NCI-H128 (cell line): Measurements from ENCODE around the gene UIMC1.

ENCODE experiments used
- DNase-seq: peaks from one replicate; lab custom pipeline; 2025; ENCODE audit not compliant: unreplicated experiment; lab: John Stamatoyannopoulos, UW

Gene UIMC1

DNA sequence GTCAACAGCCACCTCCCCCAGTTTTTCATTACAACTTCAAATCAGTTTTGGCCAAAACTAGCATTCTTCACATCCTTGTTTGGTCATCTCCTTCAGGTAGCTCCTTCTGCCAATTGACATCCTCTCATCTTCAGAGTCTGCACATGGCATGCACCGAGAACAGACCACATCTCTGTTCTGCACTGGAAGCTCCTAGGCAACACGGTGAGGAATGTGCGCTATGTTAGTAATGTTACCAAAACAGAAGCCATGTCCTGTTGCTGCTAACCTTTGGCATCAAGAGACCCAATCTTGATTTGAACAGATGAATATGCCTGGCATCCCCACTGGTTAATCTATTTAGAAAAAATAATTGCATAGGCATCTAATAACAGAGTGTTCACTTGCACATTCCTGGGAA, 102.3 kb downstream of the UIMC1 start:
- no peak for DNase-seq

DNA sequence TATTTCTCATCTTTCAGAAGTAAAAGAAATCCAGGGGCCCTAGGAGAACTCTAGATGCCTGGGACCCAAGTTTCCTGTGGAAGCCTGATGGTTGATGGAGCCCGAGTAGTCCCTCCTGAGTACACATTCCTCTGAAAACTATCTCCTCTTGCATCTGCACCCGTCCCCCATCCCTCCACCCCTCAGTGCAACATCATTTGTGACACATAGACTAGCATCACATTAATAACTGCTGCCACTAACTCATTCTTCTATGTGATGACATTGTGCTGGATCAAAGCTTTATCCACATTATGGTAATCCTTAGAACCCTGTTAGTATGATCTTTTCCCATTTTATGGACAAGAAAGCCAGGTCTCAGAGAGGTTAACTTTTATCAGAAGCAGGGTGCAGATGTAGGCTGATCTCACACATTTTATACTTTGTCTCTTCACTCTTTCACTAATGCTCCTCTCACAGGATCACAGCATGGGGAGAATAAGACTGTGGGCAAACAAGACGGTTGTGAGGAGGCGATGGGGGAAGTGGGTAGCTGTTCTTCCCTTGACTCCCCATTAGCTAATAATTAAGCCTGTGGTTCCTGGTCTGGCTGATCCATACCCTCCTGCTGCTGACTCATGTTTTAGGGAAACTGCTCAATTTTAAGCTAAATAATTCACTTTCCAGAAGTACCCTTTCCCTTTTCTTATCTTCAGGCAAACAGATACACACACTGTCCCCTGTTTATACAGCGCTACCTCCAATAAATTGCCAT, 103.5 kb downstream of the UIMC1 start:
- no peak for DNase-seq

DNA sequence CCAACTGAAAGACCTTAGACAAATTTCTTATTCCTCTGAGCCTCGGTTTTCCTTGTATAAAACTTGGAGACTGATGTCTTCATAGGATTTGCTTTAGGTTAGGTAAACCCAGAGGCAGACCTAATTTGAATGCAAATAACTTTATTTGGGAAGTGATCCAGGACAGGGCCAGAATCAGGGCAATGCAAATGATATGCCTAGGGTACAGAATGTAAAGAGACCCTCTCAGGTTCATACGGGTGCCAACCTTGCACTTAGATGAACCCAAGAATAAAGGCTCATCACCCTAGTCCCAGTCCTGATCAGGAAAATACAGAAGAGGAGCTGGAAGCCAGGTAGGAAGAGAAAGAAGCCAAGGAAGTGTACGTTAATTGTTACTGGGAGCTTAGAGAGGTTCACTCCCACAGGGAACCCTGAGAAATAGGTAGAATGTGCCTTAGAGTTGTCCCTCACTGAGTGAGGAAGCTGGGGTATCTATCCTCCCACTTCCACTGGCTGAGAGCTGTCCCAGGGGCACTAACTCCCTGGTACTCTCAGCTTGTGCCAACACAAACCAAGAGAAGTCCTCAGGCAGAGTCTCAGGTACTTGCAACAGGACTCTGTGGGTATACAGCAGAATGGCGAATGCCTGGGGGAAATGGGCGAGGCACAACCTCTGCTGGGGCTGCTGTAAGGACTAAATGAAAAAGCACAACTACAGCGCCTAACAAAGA, 104.3 kb downstream of the UIMC1 start:
- DNase-seq, result no peak

DNA sequence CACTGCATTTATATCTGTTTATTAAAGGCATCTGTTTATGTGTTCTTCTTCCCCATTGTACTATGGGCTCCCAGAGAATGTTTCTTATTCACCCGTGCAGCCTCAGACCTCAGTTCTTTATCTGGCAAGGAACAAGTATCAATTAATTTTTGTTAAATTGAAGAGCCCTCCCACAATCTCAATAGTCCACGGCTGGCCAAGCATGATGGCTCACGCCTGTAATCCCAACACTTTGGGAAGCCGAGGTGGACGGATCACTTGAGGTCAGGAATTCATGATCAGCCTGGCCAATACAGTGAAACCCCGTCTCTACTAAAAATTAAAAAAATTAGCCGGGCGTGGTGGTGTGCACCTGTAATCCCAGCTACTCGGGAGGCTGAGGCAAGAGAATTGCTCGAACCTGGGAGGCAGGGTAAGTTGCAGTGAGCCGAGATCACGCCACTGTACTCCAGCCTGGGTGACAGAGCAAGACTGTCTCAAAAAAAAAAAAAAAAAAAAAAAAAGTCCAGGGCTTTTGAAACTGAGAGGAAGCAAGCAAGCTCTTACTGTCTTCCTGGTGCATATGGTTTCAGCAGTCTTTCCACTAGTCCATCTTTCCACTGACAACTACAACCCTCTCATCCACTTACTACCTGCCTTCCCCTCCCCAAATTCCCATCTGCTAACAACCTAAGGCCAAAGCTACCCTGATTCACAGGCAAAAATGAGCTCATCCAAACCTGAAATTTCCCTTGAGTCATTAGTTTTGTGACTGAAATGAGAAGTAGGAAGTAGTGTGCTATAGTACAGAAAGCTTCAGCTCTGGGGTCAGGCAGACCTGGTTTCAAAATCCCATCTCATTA, 105.1 kb downstream of the UIMC1 start:
- DNase-seq, result no peak

DNA sequence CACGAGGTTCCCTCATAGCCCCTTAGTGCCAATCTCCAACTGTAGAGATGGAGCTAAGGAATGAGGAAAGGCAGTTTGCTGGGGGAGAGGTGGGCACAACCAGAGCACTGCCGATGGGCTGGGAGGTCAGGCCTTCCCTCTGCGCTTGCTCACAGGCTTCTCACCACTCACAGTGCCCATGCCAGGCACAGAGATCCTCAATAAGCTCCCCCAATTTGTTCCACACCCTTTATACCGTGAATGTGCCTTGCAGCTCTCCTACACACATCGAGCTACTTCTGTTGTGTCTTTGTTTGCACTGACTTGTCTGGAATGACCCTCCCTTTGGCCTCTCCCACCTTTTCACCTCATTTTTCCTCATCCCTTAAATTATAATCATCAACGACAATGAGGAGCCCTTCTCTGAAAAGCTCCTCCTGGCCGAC, 105.8 kb downstream of the UIMC1 start:
- no peak for DNase-seq

DNA sequence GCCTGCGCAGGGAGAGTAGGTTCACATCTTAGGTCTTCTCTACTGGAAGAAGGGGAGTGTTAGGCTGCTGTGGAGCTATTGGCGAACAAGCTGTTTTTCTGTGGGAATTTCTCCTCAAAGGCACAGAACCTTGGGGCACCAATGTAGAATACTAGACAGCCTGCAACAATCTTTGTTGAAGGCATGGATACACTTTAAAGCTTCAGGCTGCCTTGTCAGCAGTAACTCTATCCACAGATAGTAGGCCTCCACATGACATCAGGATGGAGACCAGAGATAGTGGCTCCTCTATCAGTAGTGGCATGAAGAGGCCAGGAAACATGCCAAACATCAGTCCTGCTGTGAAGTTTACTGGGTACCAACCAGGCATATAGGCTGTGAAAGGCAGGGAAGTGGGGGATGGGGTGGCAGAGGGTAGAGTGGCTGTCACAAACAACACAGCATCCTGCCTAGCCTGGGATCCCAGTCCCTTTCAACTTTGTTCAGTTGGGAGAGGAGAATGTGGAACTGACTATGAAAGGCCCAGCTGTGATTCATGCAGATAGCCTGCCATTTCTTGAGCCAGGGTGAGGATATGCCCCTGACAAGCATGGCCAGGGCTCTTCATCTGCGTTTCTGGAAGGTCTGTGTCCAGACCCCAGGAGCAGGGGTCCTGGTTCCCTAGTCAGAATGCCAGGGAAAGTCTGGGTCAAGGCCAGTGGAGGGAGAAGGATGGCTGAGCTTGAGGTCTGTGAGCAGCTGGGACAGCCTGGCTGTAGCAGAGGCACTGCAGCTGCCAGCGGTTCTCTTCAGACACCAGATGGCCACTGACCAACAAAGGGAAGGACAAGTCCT, 106.4 kb downstream of the UIMC1 start:
- DNase-seq, result no peak

DNA sequence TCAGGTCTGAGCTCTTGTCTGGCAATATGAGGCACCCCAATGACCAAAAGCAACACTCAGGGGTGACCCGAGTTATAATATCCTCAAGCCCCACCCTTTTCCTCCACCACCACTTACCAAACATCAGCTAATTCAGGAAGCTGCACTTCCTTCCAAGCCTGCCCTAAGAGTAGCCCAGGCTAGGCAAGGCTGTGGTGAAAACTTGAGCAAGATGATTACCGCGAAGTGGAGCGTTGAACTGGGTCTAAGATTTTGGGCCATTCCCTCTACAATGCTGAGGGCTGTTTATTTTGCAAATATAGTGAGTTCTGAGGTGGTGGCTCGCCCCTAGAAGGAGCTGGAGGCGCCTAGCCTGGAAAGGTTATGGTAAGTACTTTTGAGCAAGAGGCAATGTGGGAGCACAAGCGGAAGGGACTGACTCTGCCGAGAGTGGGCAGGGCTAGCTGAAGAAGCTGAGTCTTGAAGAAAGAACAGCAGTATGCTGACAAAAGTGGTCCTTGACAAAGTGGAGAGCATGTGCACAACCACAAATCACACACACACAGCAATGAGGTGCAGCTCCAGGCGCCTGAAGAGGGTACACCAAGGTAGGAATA, 107.2 kb downstream of the UIMC1 start, which contains the start of gene HK3:
TSS of gene HK3 (minus strand) at position 51 of the 596 bp plus-strand sequence. CDS start 3,187 bp downstream, outside the sequence.
- DNase-seq, result no peak

DNA sequence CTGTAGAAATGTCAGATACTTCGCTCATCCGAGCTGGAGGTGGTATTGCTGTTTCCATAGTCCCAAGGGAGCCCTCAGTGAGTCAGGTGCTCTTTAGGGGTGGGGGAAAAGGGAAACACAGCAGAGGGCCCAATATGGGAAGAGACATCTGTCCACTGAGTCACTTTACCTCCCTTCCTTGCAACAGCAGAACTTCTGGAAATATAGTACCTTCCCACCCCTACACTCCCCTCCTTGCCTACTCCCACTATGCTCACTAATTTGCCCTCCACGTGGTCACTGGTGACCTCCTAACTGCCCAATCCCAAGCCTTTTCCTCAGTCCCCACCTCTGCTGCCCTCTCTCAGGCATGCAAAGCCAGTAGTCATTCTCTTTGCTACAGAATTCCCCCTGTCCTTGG, 109.3 kb downstream of the UIMC1 start:
- DNase-seq, result no peak

DNA sequence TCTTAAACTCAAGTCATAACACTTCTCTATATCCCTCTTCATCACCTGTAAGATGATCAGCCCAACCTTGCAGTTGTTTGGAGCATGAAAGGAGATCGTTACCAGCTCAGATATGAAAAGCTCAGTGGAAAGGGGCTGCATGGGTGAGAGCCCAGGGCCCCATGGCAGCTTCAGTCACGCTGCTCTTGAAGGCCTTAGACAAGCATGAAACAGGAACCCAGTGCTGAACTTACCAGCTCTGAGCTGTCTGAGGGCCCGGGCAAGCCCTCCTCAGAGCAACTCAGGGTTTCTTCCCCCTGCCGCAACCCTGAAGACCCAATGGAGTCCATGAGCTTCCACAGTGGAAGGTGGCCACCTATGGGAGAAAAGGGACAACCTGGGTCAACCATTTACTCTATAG, 110.7 kb downstream of the UIMC1 start:
- DNase-seq, result no peak

DNA sequence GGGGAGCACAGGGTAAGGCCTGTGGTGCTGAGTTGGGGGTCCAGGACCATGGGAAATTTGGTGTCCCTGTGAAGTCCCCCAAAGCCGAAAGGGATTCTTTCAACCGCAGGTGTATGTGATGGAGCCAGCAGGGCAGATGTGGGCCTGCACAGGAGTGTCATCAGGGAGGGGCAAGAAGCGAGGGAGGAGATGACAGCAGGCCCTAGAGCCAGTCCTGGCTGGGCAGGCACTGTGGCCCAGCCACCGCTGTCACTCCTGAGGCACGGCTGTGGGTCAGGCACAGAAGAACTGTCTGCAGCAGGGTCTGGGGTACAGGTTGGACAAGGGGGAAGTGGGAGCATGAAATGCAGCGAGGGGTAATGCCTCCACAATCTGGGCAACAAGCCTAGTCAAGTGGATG, 112.3 kb downstream of the UIMC1 start:
- DNase-seq, result no peak

DNA sequence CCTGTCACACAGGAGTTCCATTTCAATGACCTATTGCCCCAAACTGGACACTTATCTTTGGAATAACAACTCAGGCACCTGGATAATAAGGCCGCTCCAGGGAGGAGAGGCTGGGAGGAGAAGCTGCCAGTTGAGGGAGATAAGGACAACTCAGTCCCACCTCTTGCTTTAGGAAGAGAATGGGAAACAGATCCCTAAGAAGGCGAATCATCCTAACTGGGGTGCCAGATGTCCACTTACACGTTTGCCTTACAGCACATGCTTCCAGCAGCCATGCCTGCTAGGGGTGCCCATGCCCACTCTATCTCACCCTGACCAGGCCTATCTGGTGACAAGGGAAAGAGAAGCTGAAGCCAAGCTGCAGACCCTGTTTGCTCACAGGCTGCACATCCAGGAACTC, 113.9 kb downstream of the UIMC1 start:
- DNase-seq, result no peak

DNA sequence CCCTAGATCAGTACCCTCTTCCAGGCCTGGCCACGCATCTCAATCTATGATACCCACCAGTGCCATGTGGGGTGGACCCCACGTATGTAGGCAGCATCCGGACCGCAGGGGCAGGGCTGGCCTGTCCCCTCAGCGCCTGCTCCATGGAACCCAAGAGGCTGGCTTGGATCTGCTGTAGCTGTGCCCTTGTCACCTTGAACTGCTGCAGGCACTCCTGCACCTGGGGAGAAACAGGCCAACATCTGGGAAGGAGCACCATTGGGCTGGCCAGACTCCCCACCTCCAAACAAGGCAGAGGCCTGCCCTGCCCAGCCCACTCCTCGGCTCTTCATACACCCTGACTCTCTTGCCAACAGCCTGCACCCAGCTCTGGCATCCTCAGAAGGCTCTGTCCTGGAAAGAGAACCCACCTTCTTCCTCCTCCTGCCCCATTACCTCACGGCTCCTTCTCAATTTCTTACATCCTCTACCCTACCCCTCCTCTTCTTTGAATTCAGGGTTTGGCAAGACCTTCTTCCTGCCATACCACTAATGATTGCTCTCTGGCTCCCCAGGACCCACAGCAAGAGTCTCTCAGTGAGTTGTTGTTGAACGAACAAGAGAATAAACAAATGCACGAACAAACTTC, 115.1 kb downstream of the UIMC1 start:
- DNase-seq, result no peak

DNA sequence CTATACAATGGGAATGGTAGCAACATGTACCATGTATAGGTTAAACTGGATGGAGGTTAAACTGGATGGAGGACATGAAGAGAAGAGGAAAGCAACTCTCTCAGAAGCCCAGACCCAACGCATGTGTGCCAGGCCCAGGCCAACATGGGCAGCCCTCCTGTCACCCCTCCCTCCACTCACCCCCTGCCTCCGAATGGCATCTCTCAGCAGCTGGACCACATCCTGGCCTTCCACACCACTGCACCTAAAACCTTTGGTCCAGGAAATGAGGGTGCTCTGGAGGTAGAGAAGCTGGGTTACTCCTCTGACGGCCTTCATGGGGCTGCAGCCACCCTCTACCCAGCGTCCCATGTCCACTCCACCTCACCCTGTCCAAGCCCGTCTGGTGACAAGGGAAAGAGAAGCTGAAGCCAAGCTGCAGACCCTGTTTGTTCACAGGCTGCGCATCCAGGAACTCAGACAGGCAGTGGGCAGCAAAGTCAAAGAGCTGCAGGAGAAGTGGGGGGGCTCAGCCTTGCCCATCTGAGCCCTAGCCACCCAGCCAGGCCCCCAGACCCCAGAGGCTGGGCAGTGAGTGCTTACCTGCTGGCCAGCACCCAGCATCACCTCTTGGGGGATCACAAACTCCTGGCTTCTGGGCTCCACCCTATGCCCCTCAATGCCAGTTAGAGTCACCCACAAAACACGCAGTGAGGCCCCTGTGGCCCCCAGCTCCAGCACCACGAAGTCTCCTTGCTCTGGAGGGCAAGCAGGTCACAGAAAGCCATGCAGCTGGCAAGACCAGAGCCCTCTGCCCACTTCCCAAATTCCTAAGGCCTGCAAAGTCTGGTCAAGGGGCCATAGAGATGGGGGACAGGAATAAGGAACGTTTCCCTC, 115.9 kb downstream of the UIMC1 start:
- no peak for DNase-seq

DNA sequence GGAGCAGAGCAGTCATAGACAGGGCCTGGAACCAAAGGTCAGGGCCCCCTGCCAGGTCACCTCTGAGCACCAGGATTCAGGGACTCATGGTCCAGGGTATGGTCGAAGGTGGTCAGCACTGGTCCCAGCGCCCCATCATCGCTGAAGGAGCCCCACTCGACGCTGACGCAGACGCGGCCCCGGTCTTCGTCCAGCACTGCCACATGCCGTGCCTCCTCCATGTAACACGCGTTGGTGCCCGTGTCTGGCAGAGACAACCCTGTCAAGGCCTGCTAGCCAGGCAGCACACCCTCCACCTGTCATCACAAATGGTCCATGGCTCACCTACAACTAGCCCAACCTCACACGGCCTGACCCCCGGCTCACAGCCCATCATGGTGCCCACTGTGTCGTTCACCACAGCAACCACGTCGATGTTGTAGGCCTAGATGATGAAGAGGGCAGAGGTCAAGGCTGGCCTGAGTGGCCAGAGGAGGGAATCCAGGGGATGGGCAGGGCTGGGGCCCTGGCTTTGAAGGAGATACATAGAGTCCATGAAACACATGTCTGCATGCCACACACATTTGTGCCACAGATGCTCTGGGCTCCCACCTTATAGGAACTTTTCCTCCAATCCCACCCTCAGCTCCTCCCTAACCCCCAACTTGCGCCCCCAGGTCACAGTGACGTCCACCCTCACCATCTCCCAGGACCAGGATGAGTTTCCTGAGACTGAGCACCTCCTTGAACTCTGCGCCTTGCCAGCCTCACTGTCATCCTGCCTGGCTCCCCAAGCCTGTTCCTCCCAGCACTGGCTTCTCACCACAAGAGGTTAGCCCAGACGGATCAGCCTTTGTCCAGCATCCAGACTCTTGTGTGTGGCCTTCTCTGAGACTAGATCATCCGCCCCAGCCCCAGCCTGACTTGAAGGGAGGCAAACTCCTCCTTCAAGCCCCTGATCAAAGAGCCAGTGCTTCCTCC, 117.0 kb downstream of the UIMC1 start:
- no peak for DNase-seq

DNA sequence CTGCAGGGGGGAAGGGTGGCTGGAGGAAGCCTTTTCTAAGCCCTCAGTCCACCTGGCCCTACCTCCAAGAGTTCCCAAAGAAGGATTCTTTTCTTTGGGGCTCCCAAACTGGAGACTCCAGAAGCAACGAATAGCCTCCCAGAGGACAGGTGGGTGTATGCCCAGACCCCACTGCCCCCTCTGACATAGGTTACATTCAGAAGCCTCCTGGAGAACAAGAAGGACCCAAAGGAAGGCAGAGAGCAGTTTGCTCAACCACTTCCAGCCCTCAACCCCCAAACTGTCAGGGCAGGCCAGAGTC, 117.8 kb downstream of the UIMC1 start:
- DNase-seq, result no peak

DNA sequence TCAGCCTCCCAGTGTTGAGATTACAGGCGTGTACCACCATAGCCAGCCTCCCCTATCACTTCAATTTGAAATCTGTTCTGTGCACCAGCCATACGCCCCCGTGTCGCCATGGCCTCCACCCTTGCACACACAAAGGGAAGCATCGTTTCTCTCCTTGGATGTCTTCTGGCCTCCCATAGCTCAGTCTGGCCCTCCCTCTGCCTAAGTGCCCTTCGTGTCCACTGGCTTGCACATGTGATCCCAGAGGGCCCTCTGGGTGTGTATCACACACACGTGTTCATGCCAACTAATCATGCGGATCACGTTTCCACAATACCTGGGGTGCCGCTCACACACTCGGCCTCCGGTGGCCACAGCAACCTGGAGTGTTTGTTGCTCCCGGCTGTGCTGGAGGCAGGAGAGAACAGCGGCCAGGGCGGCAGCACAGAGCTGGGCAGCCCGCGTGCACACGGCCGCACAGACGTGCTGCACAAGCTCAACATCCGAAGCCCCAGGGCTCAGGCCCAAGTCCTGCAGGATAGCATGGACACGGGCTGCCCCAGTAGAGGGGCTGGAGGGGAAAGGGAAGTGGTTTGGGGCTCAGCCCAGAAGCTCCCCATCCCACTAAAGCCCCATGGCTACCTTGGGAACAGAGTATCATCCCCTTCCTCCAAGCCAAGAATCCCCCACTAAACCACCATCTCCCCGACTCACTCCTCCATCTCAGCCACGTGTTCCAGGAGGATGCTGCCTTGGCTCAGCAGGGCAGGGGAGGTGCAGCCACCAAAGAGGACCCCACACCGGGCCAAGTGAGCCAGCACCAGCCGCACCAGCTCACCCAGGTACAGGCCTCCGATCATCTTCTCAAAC, 118.3 kb downstream of the UIMC1 start:
- no peak for DNase-seq

DNA sequence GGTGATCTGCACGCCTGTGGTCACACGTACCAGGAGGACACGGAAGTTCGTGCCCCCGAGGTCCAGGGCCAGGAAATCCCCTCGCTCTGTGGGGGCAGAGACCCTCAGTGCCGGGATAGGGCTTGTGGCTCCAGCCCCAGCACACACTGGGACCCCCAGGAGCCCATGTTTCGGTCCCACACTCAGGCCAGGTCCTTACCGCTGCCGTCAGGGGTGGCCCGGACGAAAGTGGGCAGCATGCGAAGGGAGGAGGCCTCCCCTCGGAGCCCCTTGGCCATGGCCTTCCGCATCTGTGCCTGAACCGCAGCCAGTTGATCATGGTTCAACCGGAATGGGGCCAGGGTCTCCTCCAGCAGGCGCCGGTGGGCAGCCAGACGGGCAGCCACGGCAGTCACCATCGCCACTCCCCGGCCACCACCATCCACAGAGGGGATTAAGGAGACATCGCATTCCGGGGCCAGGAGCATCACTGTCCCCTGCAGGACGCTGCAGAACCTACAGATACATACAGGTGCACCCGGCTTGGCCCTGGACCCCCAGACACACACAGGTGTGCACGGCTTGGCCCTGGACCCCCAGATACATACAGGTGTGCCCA, 119.2 kb downstream of the UIMC1 start:
- no peak for DNase-seq
